Right lung (tissue), 10 donors: ENCODE data around the gene ZNF90. TPM values are rescaled to one million over a fixed set of nuclear protein-coding genes. Genes with fewer than 3 reads are reported as not detected.
"Not testable (repeated sequence)": the region's sequence is repeated elsewhere in the genome, so short reads cannot be mapped to it uniquely, and the experiment has no call there.

Experiments used
- DNase-seq, 2 donors: peaks; one replicate each; pipeline ENCODE4 v3.0.0-alpha.2; 2013
- long read RNA-seq, 8 donors: transcript quantifications; one replicate each; lab custom pipeline, GENCODE V29; 2026
- polyA plus RNA-seq, 5 donors: library from polyadenylated mRNA; unstranded; fragments of 120-200 nt; gene quantifications; one replicate each; pipeline versions ENCODE4 v1.2.1 to v1.2.3, GENCODE V29; 2013; ENCODE audit warnings: inconsistent platforms in 1 of 5, low replicate concordance in 1 of 5; ENCODE audit not compliant: insufficient read length in 5 of 5, insufficient read depth in 1 of 5

Gene ZNF90
- 10 to 100 TPM; 23.4 to 36.1 (median 31.2) TPM for polyA plus RNA-seq
- long read RNA-seq, donor 1, partial matches to known transcripts: 19 of 26 reads
- long read RNA-seq, donor 1, other reads (novel, unspliced or antisense): 5 of 26 reads
- long read RNA-seq, donor 2, partial matches to known transcripts: 7 of 9 reads
- long read RNA-seq, donor 2, other reads (novel, unspliced or antisense): 0 of 9 reads
- long read RNA-seq, donor 3, partial matches to known transcripts: 18 of 19 reads
- long read RNA-seq, donor 3, other reads (novel, unspliced or antisense): 0 of 19 reads
- long read RNA-seq, donor 4, partial matches to known transcripts: 20 of 21 reads
- long read RNA-seq, donor 4, other reads (novel, unspliced or antisense): 0 of 21 reads
- long read RNA-seq, donor 5, partial matches to known transcripts: 28 of 31 reads
- long read RNA-seq, donor 5, other reads (novel, unspliced or antisense): 0 of 31 reads
- long read RNA-seq, donor 6, partial matches to known transcripts: 16 of 18 reads
- long read RNA-seq, donor 6, other reads (novel, unspliced or antisense): 0 of 18 reads
- long read RNA-seq, donor 7, partial matches to known transcripts: 20 of 21 reads
- long read RNA-seq, donor 7, other reads (novel, unspliced or antisense): 0 of 21 reads
- long read RNA-seq, donor 8, partial matches to known transcripts: 6 of 7 reads
- long read RNA-seq, donor 8, other reads (novel, unspliced or antisense): 0 of 7 reads

DNA sequence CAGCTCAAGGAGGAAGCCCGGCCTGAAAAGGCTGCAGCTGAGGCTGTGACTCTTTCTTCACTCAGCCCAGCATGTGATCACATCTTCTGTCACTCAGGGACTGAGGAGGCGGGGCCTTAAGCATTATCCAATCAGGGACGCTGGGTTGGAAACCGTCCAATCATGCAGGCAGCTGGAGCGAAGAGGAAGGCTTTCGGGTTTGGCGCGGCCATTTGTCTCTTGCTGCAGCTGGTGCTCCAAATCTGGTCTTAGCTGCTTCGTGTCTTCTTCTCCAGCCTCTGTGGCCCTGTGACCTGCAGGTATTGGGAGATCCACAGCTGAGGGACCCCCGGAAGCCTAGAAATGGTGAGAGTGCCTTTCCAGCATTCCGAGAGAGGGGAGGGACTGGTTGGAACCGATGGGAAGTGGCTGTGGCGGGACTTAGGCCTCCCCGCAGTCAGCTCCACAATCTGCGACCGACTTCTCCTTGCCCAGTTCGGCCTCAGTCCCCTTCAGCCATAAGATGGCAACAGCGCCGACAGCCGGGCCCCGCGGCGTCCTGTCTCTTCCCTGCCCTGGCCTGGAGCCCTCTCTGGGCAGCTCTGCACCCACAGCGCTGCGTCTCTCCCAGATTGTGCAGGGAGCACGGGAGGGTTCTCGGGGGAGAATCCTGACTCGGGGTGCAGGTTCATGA, at the start of gene ZNF90:
TSS of gene ZNF90 (plus strand) at position 210 of the 673 bp plus-strand sequence. CDS start at position 343, 133 bp downstream.
- peak; percentile 95 to 97 for DNase-seq

DNA sequence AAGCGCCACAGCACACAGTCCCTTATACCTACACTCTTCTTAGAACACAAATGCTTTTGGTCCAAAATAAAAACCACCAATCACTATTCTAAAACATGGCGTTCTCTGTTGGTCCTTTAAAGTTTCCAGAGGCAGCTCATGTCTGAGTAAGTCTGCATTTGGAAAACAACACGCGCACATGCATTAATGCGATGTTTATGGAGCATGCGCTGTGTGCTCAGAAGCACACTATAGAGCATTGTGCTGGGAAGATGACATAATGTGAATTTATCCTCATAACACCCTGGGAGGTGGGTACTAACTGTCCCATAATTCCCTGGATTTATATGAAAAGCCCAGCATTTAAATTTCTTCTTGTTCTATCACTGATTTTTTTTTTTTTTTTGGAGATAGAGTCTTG, 49.2 kb upstream of the ZNF90 start:
- DNase-seq: no peak

- no peak for DNase-seq
Observed at GRCh38 chr19:20035935-20036334, 41.9 kb upstream of the ZNF90 start.

DNA sequence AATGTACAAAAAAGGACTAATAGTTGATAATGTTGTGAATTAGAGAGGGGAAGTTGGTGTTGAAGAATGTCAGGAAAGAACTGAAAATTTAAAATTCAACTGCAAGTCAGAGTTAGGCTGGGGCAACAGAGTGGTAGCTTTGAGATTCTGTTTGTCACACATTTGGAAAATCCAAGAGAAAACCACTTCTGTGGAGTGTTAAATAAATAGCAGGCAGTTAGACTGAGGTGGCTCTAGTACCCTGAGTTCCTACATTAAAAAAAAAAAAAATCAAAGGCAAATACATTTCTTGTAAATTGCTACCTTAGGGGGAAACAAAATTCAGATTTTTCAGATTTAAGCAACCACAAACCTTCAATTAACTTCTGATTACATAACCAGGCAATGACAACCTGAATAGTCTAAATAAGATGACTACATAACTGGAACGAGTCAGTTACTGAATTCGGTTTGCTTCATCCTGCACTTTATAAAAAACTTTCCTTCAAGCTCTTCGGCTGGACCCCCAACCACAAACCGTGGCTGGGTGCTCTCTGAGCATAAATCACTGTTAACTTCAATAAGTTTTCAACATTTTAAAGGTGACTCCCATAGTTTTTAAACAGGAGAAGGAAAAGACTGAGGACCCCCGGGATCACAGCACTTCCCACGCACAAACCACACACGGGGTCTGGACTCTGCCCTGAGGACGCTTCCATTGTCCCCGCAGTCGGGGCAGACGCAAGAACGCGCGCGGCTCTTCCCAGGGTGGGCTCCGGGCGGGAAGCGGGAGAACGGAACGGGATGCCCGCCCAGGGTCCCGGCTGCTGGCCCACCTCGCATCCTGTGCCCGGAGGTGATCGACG, 39.2 kb upstream of the ZNF90 start:
- DNase-seq: no peak

DNA sequence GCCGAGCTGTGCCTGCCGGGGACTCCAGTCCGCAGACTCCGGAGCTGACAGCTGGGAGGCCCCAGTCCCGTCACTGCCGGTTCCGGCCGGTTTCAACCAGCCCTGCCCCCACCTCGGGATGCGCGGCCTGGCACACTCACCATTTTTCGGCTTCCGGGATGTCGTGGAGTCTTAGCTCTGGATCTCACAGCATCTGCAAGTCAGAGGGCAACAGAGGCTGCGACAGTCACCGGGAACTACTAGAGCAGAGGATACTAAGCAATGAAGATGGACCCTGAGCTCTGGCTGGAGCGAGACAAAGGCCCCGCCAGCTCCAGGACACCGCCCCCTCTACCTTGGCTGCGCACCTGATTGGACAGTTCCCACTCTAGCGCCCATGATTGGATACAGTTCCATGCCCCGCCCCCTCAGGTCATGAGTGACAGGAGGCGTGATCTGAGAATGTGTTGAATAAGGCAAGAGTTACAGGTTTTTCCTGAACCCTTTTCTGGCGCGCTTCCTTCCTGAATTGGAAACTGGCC, 38.5 kb upstream of the ZNF90 start, which contains the start of gene ZNF682:
TSS of gene ZNF682 (minus strand) at position 303 of the 521 bp plus-strand sequence. CDS start at position 143, 160 bp downstream.
- DNase-seq: peak; percentile 94 to 97

DNA sequence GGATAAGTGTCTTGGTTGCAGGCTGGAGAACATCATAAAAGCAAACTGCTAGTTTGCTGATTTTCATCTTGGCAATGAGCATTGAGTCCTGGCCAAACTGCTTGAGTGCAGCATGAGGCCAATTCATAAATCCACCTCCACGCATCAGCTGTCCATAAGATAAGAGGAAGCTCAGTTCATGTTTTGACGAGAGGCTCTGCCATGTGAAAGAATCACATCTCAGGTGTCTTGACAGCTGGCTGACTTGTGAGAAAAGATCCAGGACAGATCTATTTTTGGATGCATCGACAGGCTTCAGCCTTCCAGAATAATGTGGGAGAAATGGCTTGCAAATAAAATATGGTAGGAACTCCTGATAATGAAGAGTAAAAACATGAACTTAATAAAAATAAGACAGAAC, 33.1 kb upstream of the ZNF90 start:
- no peak for DNase-seq

DNA sequence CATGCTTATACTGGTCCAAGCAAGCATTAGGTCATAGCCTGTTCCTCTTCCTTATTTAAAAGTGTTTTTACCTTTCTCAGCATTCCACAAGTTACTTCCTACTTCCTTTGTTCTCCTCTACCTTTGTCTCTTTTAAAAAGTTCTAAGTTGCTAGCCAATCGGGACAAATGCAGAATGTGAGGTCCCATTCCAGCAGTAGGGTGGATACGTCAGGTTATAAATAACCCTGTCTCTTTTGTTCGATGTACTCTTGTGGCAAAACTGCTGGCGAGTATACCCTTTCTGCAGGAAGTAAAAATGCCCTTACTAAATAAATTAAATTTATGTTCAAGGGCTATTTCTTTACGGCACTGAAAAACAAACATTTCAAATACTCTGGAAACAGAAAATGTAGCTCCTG, 32.1 kb upstream of the ZNF90 start:
- DNase-seq: not testable (repeated sequence)

DNA sequence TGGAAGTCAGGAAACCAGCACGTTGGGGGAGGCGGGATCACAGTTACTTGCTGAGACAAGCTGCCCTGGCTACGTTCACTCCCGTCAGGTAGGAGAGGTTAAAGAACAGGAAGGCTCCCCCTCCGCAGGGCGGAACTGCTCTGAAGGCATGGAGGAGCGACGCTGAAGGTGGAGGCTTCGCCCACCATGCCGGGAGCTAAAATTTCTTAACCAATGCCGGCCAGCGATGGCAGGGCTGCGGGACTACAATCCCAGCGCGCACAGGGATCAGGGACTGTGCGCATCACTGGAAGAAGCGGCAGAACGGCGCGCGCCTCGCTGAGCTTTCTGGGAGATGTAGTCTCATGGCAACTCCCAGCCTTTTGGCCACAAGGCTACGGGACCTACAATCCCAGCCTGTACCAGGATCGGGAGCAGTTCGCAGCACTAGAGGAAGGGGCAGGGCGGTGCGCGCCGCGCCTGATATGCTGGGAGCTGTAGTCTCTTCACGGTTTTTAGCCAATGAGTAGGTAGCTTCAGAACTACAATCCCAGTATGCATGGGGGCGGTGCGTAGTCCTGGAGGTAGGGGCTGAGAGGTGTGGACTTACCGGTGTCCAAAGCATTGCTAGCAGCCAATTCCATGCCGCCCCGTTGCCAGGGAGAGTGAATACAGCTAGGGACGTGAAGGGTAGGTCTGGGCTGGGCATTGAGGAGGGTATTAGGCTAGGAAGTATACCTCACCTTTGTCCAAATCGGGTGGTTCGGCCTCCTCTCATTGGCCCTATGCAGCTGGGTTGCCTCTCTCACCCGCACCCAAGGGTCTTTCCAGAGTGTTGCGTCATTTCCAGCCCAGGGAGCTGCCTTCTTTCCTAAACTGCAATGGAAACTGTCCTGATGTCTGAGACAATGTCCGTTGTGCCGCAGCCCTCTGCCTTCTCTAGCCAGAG, 25.7 kb upstream of the ZNF90 start:
- peak; percentile 96 to 97 for DNase-seq

GRCh38 chr19:20058738-20059137, 19.1 kb upstream of the ZNF90 start:
- not testable (repeated sequence) for DNase-seq

- no peak for DNase-seq
Observed at GRCh38 chr19:20060282-20060681, 17.5 kb upstream of the ZNF90 start.

DNA sequence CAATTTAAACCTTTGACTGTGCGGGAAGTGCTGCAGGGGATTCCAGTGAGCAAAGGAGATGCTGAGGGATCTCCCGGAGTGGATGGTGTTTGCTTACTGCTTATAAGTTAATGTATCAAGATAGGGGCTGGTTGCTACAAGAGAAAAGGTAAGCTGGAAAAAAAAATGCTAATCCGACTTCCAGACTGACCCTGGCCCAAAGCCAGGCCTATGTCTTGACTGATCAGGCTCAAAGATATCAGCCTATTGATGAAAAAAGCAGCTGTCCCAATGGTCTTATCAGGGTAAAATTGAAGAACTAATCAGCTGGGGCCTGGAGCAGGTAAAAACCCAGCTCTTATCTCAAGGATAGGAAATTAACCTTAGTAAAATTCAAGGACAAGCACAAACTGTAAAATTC, 10.9 kb upstream of the ZNF90 start:
- DNase-seq: no peak

GRCh38 chr19:20067943-20068342, 9.9 kb upstream of the ZNF90 start:
- peak in 1 of 2 donors; percentile 42 for DNase-seq

GRCh38 chr19:20068559-20068958, 9.2 kb upstream of the ZNF90 start:
- DNase-seq: not testable (repeated sequence)

DNA sequence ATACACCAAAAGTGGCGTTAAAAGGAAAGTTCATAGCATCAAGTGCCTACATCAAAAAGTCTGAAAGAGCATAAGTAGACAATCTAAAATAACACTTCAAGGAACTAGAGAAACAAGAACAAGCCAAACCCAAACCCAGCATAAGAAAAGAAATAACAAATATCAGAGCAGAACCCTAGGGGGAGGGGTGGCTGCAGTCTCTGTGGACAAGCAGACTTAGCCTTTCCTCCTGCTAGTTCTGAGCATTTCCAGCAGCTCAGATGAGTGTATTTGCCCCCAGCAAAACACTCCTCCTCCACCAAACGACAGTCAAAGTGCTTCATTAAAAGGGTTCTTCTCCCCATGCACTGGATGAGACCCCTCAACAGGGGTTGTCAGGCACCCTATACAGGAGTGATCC, 7.1 kb upstream of the ZNF90 start:
- DNase-seq: no peak

DNA sequence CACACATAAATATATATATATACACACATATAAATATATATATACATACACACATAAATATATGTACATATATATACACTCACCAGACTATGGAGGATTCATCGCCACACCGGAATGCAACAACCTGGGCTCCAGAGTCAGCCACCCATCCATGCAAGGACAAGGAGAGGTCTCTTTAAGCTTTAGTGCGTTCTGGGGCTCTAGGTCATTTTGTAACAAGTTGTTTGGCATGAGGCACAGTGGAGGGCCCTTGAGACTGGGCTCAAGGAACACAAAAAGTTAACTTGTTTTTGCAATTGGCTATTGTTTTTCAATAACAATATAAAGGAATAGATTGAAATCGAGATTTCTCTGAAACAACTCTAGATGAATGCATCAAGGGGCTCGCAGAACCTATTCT, 4.9 kb upstream of the ZNF90 start:
- no peak for DNase-seq

GRCh38 chr19:20078581-20079031, 806 bp downstream of the ZNF90 start:
- peak; percentile 65 to 72 for DNase-seq

GRCh38 chr19:20079476-20079875, 1.7 kb downstream of the ZNF90 start:
- DNase-seq: peak in 1 of 2 donors; percentile 42

DNA sequence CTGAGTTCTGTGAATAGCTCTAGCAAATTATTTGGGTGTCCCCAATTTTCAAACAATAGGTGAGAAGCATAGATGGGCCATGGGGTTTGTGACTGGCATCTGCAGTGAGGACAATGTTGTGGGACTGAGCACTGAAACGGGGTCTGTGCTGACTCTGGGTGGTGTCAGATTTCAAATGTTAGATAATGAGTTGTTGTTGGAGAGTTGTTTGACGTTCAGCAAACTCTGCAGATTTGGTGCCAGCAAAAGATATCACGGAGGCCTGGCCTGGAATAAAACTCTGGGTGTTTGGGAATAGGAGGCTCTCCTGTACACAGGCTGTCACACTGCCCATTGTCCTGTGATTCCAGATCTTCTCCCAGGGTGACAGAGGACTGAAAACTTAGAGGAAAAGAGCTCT, 2.9 kb downstream of the ZNF90 start:
- peak; percentile 75 to 82 for DNase-seq

- not testable (repeated sequence) for DNase-seq
Observed at GRCh38 chr19:20082232-20082833, 4.5 kb downstream of the ZNF90 start.
